Natural killer cell treated with Interleukin-12 subunit alpha and Interleukin-12 subunit beta and Interleukin-15 and Interleukin-18, amount 100 ng/mL, for 72 hours (primary cell): ENCODE data around the gene HLCS. TPM values are rescaled to one million over a fixed set of nuclear protein-coding genes. Genes with fewer than 3 reads are reported as not detected.
"Not testable (repeated sequence)": the region's sequence is repeated elsewhere in the genome, so short reads cannot be mapped to it uniquely, and the experiment has no call there.

Experiments
- ATAC-seq, 2 donors: fragments of 150-1000 bp; cut with Tn5 transposase in 1 of 2; sonication (Bioruptor Pico), chemical (Tn5 transposase) in 1 of 2; 2 replicates each; pipeline ENCODE4 v1.10.0; 2021
- DNase-seq: peaks from one replicate; pipeline ENCODE4 v3.0.0; 2022; ENCODE audit warnings: low spot score
- H3K27ac Mint-ChIP-seq, 2 donors: 1 replicate in 1 of 2; 2 replicates in 1 of 2; pipeline ENCODE4 v1.8.0; 2022; ENCODE audit warnings: mixed read lengths in 2 of 2, mild to moderate bottlenecking in 1 of 2, moderate library complexity in 1 of 2
- H3K27me3 Mint-ChIP-seq, 2 donors: 1 replicate in 1 of 2; 2 replicates in 1 of 2; pipeline ENCODE4 v1.8.0; 2022; ENCODE audit warnings: mixed read lengths in 2 of 2
- H3K36me3 Mint-ChIP-seq: one replicate; pipeline ENCODE4 v1.8.0; 2022; ENCODE audit warnings: mixed read lengths
- H3K4me1 Mint-ChIP-seq, 2 donors: 1 replicate in 1 of 2; 2 replicates in 1 of 2; pipeline ENCODE4 v1.8.0; 2022; ENCODE audit warnings: low read depth in 2 of 2, mixed read lengths in 2 of 2, mild to moderate bottlenecking in 1 of 2
- H3K4me3 Mint-ChIP-seq: one replicate; pipeline ENCODE4 v1.8.0; 2022; ENCODE audit warnings: mixed read lengths
- H3K9me3 Mint-ChIP-seq: 2 replicates; pipeline ENCODE4 v1.8.0; 2022; ENCODE audit warnings: mixed read lengths
- total RNA-seq, 2 donors: library from RNA; stranded (reverse); gene quantifications; one replicate each; pipeline ENCODE4 v1.2.3, GENCODE V29; 2022

The HLCS gene
- 10 to 100 TPM; 16.1 to 30.7 TPM for total RNA-seq

DNA sequence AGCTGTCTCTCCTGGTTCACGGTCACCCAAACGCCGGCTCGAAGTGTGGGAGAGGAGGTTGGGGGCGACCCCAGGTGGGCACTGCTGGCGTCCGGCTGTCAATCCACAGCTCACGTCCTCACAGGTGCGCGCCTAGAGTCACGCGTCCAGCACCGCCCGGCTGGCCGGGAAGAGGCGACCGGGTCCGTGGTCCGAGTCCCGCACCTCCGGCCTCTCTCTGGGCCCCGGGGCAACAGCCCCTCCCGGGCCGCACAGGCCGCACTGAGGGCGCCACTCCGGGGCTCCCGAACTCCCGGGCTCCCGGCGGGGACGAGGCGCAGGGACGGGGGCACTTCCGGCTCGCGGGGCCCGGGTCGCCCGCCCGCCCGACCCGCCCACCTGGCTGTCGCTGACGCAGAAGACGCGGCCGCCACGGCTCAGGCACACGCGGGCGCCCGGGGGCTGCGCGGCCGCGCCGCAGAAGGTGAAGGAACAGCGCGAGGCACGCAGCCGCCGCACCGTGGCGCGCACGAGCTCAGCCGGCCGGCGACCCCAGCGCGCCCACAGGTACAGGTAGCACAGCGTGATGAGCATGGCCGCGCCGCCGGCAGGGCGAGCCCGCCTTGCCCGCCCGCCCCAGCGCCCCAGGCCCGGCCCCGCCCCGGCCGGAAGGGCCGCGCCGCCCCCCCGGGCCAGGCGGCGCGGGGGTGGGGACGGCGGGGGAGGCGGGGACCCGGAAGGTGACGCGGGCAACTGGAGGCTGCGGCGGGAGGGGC lies at the start of gene HLCS:
Gene HLCS, minus strand, starts transcription at position 604 of the 755 bp plus-strand sequence. Its CDS starts 31 bp downstream, at position 573.
- peak within 1 kb of the TSS; percentile 83 for H3K4me3 Mint-ChIP-seq
- peak; percentile 83 for DNase-seq
- ATAC-seq, result peak; percentile 94 to 96
- H3K36me3 Mint-ChIP-seq, result no peaks in the 10 kb centered on the region
- H3K4me1 Mint-ChIP-seq, result peaks cover 9 to 17% of the 10 kb centered on the region in 2 donors
- no peaks in the 10 kb centered on the region for H3K9me3 Mint-ChIP-seq
- H3K27me3 Mint-ChIP-seq, result no peaks in the 10 kb centered on the region
- H3K27ac Mint-ChIP-seq, result peak within 1 kb of the TSS; percentile 66 to 78

DNA sequence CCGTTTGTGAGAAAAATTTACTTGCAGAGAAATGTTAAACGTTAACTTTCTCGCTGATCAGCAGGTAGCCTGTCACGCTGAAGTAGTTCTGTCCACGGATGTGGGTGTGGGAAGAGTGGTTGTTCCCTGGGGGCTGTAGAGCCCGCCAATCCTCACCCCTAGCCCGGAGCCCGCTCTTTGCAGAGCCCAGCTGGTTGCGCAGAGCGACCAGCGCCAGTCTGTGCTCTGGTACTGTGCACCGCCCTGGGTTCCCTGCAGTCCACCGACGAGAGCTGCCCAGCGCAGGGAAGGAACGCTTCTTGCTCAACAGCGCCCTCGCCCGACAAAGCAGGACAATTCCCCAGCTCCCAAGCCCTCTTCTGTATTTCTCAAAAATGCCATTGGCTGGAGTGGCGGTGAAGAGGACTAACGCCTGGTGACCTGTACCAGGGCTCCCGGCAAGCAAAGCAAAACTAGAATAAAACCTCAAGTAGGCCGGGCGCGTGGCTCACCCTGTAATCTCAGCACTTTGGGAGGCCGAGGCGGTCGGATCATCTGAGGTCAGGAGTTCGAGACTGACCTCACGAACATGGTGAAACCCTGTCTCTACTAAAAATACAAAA lies 43.4 kb upstream of the HLCS start:
- peak overlapping the region; percentile 39 for H3K4me3 Mint-ChIP-seq
- DNase-seq (peak; percentile 80), ATAC-seq (peak; percentile 86 to 91)
- H3K36me3 Mint-ChIP-seq, result no peaks in the 10 kb centered on the region
- no peak overlapping the region for H3K27ac Mint-ChIP-seq
- peaks cover 0 to 5% of the 10 kb centered on the region in 2 donors for H3K4me1 Mint-ChIP-seq
- peaks cover 15 to 20% of the 10 kb centered on the region in 2 donors for H3K27me3 Mint-ChIP-seq
- no peaks in the 10 kb centered on the region for H3K9me3 Mint-ChIP-seq

DNA sequence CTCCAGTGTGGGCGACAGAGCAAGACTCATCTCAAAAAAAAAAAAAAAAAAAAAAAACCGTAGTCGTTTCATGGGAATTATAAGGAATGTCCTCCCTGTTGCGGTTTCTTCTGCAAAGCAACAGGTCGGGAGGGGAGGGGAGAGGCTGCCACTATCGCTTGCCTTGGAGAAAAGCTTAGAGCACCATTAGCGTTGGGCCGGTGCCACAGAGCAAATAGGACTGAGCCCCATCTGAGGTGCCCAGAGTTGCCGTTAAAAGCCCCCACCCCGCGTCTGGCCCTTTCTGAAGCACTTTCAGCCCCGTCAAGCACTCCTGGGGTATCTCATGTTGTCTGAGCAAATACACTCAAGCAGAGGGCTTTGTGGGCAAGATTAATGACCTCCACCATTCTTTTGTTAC lies 42.3 kb upstream of the HLCS start:
- ATAC-seq (no peak), DNase-seq (no peak)
- Mint-ChIP-seq H3K4me3 (no peak overlapping the region), H3K27me3 (peaks cover 12 to 14% of the 10 kb centered on the region in 2 donors), H3K36me3 (no peaks in the 10 kb centered on the region), H3K27ac (no peak overlapping the region), H3K9me3 (no peaks in the 10 kb centered on the region), H3K4me1 (peaks cover 0 to 5% of the 10 kb centered on the region in 2 donors)

DNA sequence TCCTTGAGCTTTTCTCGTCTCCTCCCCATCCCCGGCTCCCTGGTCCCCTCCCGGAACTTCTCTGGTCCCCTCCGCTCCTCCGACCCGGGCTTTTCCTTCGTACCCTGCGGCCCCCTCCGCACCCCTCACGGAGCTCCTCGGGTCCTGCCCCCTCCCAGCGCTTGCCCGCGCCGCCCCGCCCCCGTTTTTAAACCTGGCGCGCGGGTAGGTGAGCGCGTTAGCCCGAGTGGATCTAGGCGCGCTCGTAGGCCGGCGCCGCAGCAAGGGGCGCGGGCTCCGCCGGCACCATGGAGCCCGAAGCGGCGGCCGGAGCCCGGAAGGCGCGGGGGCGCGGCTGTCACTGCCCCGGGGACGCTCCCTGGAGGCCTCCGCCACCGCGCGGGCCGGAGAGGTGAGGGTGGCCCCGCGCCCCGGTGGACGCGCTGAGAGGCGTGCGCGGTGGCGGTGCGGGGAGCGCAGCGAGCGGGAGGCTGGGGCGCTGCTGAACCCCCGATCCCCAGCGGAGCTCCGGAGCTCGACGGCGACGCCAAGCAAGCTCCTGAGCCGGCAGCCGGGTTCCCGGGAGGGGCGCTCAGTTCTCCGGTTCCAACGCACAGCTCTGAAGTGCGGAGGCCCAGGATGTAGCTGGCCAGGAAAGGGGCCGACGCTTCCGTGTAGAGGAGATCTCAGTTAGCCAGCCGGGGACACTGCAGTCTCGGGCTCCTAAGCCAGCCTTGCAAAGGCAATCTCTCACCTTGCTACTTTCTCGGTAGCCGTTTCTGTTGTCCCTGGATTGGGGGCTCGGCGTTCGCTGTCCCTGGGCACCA lies 40.2 kb upstream of the HLCS start, which contains the start of gene RIPPLY3:
Gene RIPPLY3, plus strand, starts transcription at position 217 of the 806 bp plus-strand sequence. Its CDS starts 71 bp downstream, at position 288.
- ATAC-seq (peak; percentile 60 to 71), DNase-seq (no peak)
- Mint-ChIP-seq H3K9me3 (no peaks in the 10 kb centered on the region), H3K36me3 (no peaks in the 10 kb centered on the region), H3K27ac (no peak within 1 kb of the TSS), H3K4me3 (peak within 1 kb of the TSS; percentile 39), H3K4me1 (peaks cover 0 to 5% of the 10 kb centered on the region in 2 donors), H3K27me3 (peaks cover 5 to 14% of the 10 kb centered on the region in 2 donors)

DNA sequence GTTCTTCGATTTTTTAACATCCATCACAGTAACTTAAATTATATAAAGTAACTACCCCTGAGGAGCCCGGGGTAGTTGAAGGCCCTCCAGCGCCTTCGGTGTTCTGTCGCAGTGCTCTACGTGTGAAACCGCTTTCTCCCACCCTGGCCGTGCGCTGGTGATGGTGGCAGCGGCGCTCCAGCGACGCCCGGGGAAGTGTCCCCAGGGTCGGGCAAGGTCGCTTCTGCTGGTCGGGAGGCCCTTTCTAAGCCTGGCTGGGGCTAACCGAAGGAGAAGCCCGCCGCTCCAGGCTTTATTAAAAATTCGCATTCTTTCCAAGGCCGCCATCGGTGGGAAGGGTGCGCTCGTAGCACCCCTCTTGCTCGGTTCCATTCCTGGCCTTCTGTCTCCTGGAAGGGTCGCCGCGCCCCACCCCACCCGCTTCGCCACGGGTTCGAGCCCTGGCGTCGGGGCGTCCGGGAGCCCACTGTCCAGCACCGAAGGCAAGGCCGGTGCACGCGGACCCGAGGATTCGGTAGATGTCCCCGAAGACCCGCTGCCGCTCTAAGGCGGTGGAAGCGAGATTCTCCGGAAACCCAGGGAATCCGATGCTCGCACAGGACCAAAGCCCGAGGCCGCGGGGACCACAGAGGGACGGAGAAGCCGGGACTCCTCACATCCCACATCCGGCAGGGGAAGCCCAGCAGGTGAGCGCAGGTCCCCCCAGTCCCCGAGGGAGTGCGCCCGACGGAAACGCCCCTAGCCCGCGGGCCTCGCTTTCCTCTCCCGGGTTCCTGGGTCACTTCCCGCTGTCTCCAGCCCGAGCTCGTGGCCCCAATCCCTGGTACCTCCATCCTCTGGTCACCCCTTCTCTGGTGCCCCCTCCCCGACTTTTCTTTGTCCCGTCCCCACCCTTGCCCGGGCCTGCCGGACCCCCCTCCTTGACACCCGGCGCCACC lies 39.3 kb upstream of the HLCS start:
- peaks cover 0 to 5% of the 10 kb centered on the region in 2 donors for H3K4me1 Mint-ChIP-seq
- H3K36me3 Mint-ChIP-seq, result no peaks in the 10 kb centered on the region
- H3K27ac Mint-ChIP-seq, result no peak overlapping the region
- no peaks in the 10 kb centered on the region for H3K9me3 Mint-ChIP-seq
- ATAC-seq (peak in 1 of 2 donors; percentile 2), DNase-seq (no peak)
- H3K4me3 Mint-ChIP-seq, result no peak overlapping the region
- H3K27me3 Mint-ChIP-seq, result peaks cover 5 to 14% of the 10 kb centered on the region in 2 donors

DNA sequence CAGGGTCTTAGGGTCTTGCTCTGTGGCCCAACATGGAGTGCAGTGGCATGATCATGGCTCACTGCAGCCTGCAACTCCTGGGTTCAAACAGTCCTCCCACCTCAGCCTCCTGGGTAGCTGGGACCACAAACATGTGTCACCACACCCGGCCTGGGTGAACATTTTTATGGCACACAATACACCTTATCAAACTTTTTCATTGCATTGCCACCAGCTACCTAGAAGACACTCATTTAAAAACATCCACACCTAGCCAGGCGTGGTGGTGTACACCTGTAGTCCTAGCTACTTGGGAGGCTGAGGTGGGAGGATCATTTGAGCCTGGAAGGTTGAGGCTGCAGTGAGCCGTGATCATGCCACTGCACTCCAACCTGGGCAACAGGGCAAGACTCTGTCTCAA lies 37.4 kb upstream of the HLCS start:
- H3K4me3 Mint-ChIP-seq, H3K36me3 Mint-ChIP-seq, H3K4me1 Mint-ChIP-seq, ATAC-seq, H3K27ac Mint-ChIP-seq, DNase-seq, H3K27me3 Mint-ChIP-seq, H3K9me3 Mint-ChIP-seq: not testable (repeated sequence)

DNA sequence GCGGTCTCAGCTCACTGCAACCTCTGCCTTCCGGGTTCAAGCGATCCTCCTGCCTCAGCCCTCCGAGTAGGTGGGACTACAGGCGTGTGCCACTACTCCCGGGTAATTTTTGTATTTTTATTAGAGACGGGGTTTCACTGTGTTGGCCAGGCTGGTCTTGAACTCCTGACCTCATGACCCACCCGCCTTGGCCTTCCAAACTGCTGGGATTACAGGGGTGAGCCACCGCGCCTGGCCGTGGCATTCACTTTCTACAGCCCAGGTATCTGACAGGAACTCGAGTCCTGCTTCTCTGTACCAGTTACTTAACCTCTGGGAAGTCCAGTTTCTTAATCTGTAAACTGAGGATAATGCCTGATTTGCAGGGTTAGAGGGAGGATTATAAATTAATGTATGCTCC lies 36.4 kb upstream of the HLCS start:
- ATAC-seq, H3K4me1 Mint-ChIP-seq, H3K27me3 Mint-ChIP-seq, H3K36me3 Mint-ChIP-seq, H3K4me3 Mint-ChIP-seq, H3K27ac Mint-ChIP-seq, DNase-seq, H3K9me3 Mint-ChIP-seq: not testable (repeated sequence)

DNA sequence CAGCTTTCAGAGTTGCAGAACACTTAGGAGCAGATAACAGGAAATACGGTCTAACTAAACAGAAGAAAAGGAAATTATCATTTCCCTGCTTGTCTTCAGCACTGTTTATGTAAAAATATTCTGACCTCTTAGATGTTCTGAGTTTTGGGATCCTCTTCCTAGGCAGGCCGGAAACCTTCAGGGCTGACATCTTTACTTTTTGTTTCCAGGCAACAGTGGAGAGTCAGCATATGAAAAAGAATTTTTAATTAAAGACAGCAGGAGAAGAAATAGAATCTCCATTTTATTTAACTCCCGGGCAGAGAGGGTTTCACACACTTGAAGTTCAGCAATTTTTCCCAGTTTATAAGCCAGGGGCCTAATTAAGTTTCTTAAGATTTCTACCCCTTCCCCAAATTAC lies 35.0 kb upstream of the HLCS start:
- no peak for ATAC-seq
- H3K4me3 Mint-ChIP-seq, result no peak overlapping the region
- peaks cover 0 to 2% of the 10 kb centered on the region in 2 donors for H3K27me3 Mint-ChIP-seq
- H3K27ac Mint-ChIP-seq, result no peak overlapping the region
- H3K36me3 Mint-ChIP-seq, result no peaks in the 10 kb centered on the region
- no peaks in the 10 kb centered on the region for H3K9me3 Mint-ChIP-seq
- no peak for DNase-seq
- no peaks in the 10 kb centered on the region for H3K4me1 Mint-ChIP-seq

DNA sequence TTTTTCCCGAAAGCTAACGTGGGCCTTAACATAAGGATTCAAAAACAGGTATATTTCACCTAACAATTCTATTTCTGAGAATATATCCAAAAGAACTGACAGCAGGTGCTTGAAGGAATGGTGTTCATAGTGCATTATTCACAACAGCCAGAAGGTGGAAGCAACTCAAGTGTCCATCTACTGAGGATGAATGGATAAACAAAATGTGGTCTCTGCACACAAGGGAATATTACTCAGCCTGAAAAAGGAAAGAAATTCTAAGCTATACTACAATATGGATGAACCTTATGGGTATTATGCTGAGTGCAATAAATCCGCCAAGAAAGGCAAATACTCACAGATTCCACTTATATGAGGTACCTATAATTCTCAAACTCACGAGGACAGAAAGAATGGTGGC lies 33.9 kb upstream of the HLCS start:
- Mint-ChIP-seq H3K36me3 (no peaks in the 10 kb centered on the region), H3K9me3 (no peaks in the 10 kb centered on the region), H3K4me1 (no peaks in the 10 kb centered on the region), H3K27me3 (peaks cover 0 to 2% of the 10 kb centered on the region in 2 donors), H3K4me3 (no peak overlapping the region), H3K27ac (no peak overlapping the region)
- no peak for DNase-seq
- ATAC-seq, result no peak

DNA sequence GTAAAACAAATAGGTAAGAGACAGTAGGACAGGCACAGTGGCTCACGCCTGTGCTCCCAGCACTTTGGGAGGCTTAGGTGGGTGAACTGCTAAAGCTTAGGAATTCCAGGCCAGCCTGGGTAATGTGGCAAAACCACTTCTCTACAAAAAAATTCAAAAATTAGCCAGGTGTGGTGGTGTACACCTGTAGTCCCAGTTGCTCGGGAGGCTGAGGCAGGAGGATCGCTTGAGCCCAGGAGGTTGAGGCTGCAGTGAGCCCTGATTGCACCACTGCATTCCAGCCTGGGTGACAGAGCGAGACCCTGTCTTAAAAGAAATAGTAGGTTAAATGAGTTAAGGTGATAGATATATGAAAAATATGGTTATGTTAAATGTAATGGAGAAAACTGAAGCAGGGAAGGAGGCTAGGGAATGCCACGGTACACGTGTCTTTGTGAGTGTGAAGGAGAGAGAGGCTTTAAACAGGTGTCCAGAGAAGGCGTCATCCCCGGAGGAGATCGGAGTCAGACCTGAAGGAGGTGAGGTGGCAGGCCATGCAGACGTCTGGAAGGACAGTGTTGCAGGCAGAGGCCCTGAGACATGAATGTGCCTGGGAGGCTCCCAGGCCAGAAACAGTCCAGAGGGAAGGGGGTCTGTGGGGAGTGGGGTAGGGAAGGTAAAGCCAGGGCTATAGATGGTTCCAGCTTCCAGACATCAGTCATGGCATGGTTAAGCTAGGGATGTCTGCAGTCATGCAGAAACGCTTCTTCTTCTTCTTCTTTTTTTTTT lies 32.8 kb upstream of the HLCS start:
- Mint-ChIP-seq H3K36me3 (no peaks in the 10 kb centered on the region), H3K9me3 (no peaks in the 10 kb centered on the region)
- ATAC-seq, result no peak

DNA sequence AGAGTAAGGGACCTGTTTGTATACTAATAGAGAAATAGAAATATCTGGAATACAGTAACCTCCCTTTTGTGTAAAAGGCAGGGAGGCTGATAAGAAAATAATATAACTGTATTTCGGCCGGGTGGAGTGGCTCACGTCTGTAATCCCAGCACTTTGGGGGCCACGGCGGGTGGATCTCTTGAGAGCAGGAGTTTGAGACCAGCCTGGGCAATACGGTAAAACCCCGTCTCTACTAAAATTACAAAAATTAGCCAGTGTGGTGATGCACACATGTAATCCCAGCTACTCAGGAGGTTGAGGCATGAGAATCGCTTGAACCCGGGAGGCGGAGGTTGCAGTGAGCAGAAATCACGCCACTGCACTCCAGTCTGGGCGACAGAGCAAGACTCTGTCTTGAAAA lies 28.8 kb upstream of the HLCS start:
- peak overlapping the region; percentile 39 for H3K4me3 Mint-ChIP-seq
- not testable (repeated sequence) for H3K27ac Mint-ChIP-seq, H3K9me3 Mint-ChIP-seq, H3K27me3 Mint-ChIP-seq, DNase-seq, H3K36me3 Mint-ChIP-seq, H3K4me1 Mint-ChIP-seq, ATAC-seq

More for the DNA sequence above, 32.8 kb upstream of the HLCS start:
- Mint-ChIP-seq H3K27me3 (peaks cover 0 to 2% of the 10 kb centered on the region in 2 donors), H3K4me1 (no peaks in the 10 kb centered on the region), H3K27ac (no peak overlapping the region), H3K4me3 (no peak overlapping the region)
- no peak for DNase-seq

DNA sequence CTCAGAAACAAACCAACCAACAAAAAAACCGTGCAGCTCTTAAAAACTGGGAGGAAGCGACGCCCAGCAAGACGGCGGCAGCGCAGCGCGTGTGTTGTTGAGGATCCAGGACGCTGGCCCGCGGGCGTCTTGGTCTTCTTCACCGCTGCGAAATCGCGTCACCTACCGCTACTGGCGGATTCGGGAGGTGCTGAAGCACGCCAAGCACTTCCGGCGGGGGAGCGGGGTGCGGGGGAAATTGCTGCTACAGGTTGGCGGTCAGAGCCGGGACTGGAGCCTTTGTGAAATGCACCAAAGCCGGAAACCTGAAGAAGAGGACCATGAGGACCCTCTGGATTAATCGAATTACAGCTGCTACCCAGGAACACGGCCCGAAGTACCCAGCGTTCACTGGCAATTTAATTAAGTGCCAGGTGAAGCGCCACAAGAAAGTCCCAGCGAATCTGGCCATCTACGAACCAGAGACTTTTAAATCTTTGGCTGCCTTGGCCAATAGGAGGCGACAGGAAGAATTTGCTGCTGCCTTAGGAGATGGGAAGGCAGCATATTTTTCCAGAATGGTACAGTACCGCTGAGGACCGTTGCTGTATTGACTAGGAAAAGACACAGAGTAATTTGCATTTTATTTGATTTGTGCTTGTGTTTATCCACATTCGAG lies 28.2 kb upstream of the HLCS start:
- ATAC-seq, result no peak
- H3K27ac Mint-ChIP-seq, result peak overlapping the region in 1 of 2 donors; percentile 29
- peak; percentile 71 for DNase-seq
- H3K4me3 Mint-ChIP-seq, result peak overlapping the region; percentile 39
- peaks cover 5 to 6% of the 10 kb centered on the region in 2 donors for H3K4me1 Mint-ChIP-seq
- peaks cover 0 to 2% of the 10 kb centered on the region in 2 donors for H3K27me3 Mint-ChIP-seq
- H3K9me3 Mint-ChIP-seq, result no peaks in the 10 kb centered on the region
- H3K36me3 Mint-ChIP-seq, result no peaks in the 10 kb centered on the region
